Right lobe of liver (tissue), 6 donors: ENCODE results near the gene SORBS2. TPM values are rescaled to one million over a fixed set of nuclear protein-coding genes. Genes with fewer than 3 reads are reported as not detected.
A peak's percentile ranks its signal among the peaks of the same experiment; 100 is the strongest.
"Not testable (repeated sequence)": the region's sequence is repeated elsewhere in the genome, so short reads cannot be mapped to it uniquely, and the experiment has no call there.

ENCODE experiments used
- ATAC-seq, 4 donors: fragments of 200-7000 bp; cut with Tn5 transposase; one replicate each; pipeline ENCODE4 v1.9.1; 2020; ENCODE audit warnings: mild to moderate bottlenecking in 4 of 4, moderate library complexity in 4 of 4
- DNase-seq, 3 donors: peaks; one replicate each; pipeline ENCODE4 v3.0.0-alpha.2; 2020
- H3K27ac ChIP-seq, 3 donors: fragments of 200-600 bp; one replicate each; pipeline ENCODE4 v1.8.0; 2022
- H3K27me3 ChIP-seq, 2 donors: fragments of 200-600 bp; one replicate each; pipeline ENCODE4 v1.8.0; 2022
- H3K36me3 ChIP-seq, 4 donors: fragments of 200-600 bp; sonication (generic) in 1 of 4; one replicate each; pipeline versions ENCODE4 v1.5.1 to v1.8.0; 2017 to 2022; ENCODE audit warnings: control low read depth in 1 of 4
- H3K4me1 ChIP-seq, 4 donors: fragments of 200-600 bp; sonication (generic) in 1 of 4; one replicate each; pipeline versions ENCODE4 v1.5.1 to v1.8.0; 2017 to 2022; ENCODE audit warnings: control low read depth in 1 of 4
- H3K4me3 ChIP-seq, 3 donors: fragments of 200-600 bp; one replicate each; pipeline ENCODE4 v1.8.0; 2022
- H3K9me3 ChIP-seq, 4 donors: fragments of 200-600 bp; sonication (generic) in 1 of 4; one replicate each; pipeline versions ENCODE4 v1.5.1 to v1.8.0; 2017 to 2022; ENCODE audit warnings: control low read depth in 1 of 4
- POLR2A ChIP-seq: fragments of 450-650 bp; IDR thresholded peaks from one replicate; pipeline ENCODE4 v1.6.1; 2017; ENCODE audit warnings: antibody characterized with exemption, mild to moderate bottlenecking
- WGBS: methylation state at CpG from one replicate; pipeline ENCODE4 v1.1.6; 2018; ENCODE audit warnings: low coverage, low lambda C conversion rate; ENCODE audit not compliant: insufficient coverage; ENCODE audit errors: missing lambda C conversion rate; 5-methylcytosine and 5-hydroxymethylcytosine counted together
- intact Hi-C, 2 donors: fragments of 100-400 bp; cut with DNase I; formaldehyde crosslinking; loops; one replicate each; pipeline versions ENCODE4 v1.11.2 to v1.14.1; 2022
- long read RNA-seq: library from polyadenylated mRNA; unstranded; transcript quantifications from one replicate; pipeline ENCODE4 v2.0.0, GENCODE V29; 2019
- total RNA-seq, 6 experiments: library from RNA; depleted of rRNA in 2 of 6; stranded (reverse); fragments of >200 nt in 2 of 6; fragmentation: NEBNext Ultra II Directional in 3 of 6; extraction: Animal tissue kit (Norgen Biotek cat#: 25700) in 3 of 6; gene quantifications; one replicate each; pipeline versions ENCODE4 v1.1.0 to v1.2.4, GENCODE V29; 2016 to 2023
- TF ChIP-seq, protein P1 (sequence below), 4 donors: fragments of 200-600 bp in 3 of 4; fragments of 450-650 bp in 1 of 4; IDR thresholded peaks; one replicate each; pipeline versions ENCODE4 v1.5.1 to v1.8.0; 2016 to 2022; ENCODE audit warnings: antibody characterized with exemption in 4 of 4, mild to moderate bottlenecking in 2 of 4
- donor health status: DM: no; HTN: yes; CAD: no.
- donor health status: DM: no; HTN: no; CAD: no.
- donor health status: DM: no; HTN: no; CAD: no.
- donor health status: DM: no; HTN: yes; CAD: no.
- donor health status: DM: no; HTN: yes; CAD: no.

Gene SORBS2, protein sequence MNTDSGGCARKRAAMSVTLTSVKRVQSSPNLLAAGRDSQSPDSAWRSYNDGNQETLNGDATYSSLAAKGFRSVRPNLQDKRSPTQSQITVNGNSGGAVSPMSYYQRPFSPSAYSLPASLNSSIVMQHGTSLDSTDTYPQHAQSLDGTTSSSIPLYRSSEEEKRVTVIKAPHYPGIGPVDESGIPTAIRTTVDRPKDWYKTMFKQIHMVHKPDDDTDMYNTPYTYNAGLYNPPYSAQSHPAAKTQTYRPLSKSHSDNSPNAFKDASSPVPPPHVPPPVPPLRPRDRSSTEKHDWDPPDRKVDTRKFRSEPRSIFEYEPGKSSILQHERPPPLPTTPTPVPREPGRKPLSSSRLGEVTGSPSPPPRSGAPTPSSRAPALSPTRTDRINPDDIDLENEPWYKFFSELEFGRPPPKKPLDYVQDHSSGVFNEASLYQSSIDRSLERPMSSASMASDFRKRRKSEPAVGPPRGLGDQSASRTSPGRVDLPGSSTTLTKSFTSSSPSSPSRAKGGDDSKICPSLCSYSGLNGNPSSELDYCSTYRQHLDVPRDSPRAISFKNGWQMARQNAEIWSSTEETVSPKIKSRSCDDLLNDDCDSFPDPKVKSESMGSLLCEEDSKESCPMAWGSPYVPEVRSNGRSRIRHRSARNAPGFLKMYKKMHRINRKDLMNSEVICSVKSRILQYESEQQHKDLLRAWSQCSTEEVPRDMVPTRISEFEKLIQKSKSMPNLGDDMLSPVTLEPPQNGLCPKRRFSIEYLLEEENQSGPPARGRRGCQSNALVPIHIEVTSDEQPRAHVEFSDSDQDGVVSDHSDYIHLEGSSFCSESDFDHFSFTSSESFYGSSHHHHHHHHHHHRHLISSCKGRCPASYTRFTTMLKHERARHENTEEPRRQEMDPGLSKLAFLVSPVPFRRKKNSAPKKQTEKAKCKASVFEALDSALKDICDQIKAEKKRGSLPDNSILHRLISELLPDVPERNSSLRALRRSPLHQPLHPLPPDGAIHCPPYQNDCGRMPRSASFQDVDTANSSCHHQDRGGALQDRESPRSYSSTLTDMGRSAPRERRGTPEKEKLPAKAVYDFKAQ (N-terminal part only)
- total RNA-seq, result 100 to 1,000 TPM in 4 of 6 experiments, 10 to 100 TPM in 2; 60.8 to 144 (median 107) TPM
- long read RNA-seq, partial matches to known transcripts, result 8 of 12 reads
- long read RNA-seq, other reads (novel, unspliced or antisense), result 4 of 12 reads

GRCh38 chr4:185811509-185812364 is at the start of gene SORBS2:
Gene SORBS2 (minus strand): TSS chr4:185812194. CDS start chr4:185690571, 121,623 bp downstream.
- 12% methylated on average over 18 of the region's 20 CpGs for WGBS
- Histone ChIP-seq H3K36me3 (no peaks in the 10 kb centered on the region), H3K27me3 (no peaks in the 10 kb centered on the region), H3K27ac (peak within 1 kb of the TSS; percentile 69 to 98 (median 92)), H3K9me3 (no peaks in the 10 kb centered on the region), H3K4me3 (peak within 1 kb of the TSS; percentile 43 to 59 (median 55)), H3K4me1 (peaks cover 0 to 20% (median 3%) of the 10 kb centered on the region in 4 donors)
- intact Hi-C loops, result no loop called here
- ATAC-seq (peak; percentile 53 to 76 (median 68)), DNase-seq (peak; percentile 60 to 77 (median 74))
- peak; percentile 65 for TF ChIP-seq POLR2A
- TF ChIP-seq, protein P1, sequence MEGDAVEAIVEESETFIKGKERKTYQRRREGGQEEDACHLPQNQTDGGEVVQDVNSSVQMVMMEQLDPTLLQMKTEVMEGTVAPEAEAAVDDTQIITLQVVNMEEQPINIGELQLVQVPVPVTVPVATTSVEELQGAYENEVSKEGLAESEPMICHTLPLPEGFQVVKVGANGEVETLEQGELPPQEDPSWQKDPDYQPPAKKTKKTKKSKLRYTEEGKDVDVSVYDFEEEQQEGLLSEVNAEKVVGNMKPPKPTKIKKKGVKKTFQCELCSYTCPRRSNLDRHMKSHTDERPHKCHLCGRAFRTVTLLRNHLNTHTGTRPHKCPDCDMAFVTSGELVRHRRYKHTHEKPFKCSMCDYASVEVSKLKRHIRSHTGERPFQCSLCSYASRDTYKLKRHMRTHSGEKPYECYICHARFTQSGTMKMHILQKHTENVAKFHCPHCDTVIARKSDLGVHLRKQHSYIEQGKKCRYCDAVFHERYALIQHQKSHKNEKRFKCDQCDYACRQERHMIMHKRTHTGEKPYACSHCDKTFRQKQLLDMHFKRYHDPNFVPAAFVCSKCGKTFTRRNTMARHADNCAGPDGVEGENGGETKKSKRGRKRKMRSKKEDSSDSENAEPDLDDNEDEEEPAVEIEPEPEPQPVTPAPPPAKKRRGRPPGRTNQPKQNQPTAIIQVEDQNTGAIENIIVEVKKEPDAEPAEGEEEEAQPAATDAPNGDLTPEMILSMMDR (IDR thresholded peaks at IDR 0.05), result no peak

GRCh38 chr4:185859111-185859510 is 47.1 kb upstream of the SORBS2 start:
- peak in 1 of 4 donors; percentile 27 for ATAC-seq

GRCh38 chr4:185857561-185857960 is 45.6 kb upstream of the SORBS2 start:
- DNase-seq, intact Hi-C loops, H3K27ac ChIP-seq, H3K4me3 ChIP-seq, H3K27me3 ChIP-seq, ATAC-seq, H3K4me1 ChIP-seq, H3K9me3 ChIP-seq, H3K36me3 ChIP-seq: not testable (repeated sequence)
- 75% methylated on average over 4 of the region's 4 CpGs for WGBS

More at GRCh38 chr4:185859111-185859510, 47.1 kb upstream of the SORBS2 start:
- Histone ChIP-seq H3K4me1 (no peaks in the 10 kb centered on the region), H3K4me3 (no peak overlapping the region), H3K9me3 (peaks cover 0 to 2% (median 0%) of the 10 kb centered on the region in 4 donors), H3K27ac (no peak overlapping the region), H3K27me3 (no peaks in the 10 kb centered on the region), H3K36me3 (no peaks in the 10 kb centered on the region)
- intact Hi-C loops, result no loop called here
- WGBS, result 40% methylated on average over 7 of the region's 7 CpGs
- no peak for DNase-seq
- TF ChIP-seq, protein P1 (IDR thresholded peaks at IDR 0.05), result no peak
- no peak for TF ChIP-seq POLR2A

DNA sequence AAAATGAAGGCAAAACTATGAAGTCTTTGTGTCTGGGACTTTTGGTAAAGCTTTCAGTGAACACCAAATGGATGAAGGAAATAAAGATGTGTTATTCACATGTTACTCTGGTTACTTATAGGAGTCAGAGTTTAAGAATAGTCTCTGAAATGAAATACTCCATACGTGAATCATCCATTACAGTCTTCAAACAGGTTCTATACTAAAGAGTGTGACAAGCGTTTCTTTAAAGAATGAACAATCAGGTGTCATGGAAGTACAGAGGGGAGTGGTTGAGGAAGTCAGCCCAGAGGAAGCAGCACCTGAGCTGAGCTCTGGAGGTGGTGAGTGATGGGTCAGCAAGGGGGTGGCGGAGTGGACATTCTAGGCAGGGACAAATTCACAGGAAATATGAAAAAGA is 41.8 kb upstream of the SORBS2 start:
- 74% methylated on average over 2 of the region's 3 CpGs for WGBS
- ATAC-seq, result no peak
- no peak overlapping the region for H3K27ac ChIP-seq
- intact Hi-C loops, result no loop called here
- DNase-seq, result no peak
- H3K36me3 ChIP-seq, result no peaks in the 10 kb centered on the region
- H3K9me3 ChIP-seq, result peaks cover 0 to 2% (median 0%) of the 10 kb centered on the region in 4 donors
- no peaks in the 10 kb centered on the region for H3K4me1 ChIP-seq
- TF ChIP-seq, protein P1 (IDR thresholded peaks at IDR 0.05), result no peak
- no peak for TF ChIP-seq POLR2A
- no peak overlapping the region for H3K4me3 ChIP-seq
- H3K27me3 ChIP-seq, result no peaks in the 10 kb centered on the region
